ENCODE measurements around the gene ATP1A2.

Gene ATP1A2

GRCh38 chr1:160127381-160127780, 11.8 kb downstream of the ATP1A2 start:
- DNase-seq = no peak

GRCh38 chr1:160127865-160128523, 12.4 kb downstream of the ATP1A2 start:
- no peak for DNase-seq

GRCh38 chr1:160128636-160129035, 13.1 kb downstream of the ATP1A2 start:
- no peak for DNase-seq

- DNase-seq = no peak
These were observed 13.5 kb downstream of the ATP1A2 start for GRCh38 chr1:160129046-160129445.

GRCh38 chr1:160129558-160129957, 14.0 kb downstream of the ATP1A2 start:
- no peak for DNase-seq

GRCh38 chr1:160129966-160130365, 14.4 kb downstream of the ATP1A2 start:
- no peak for DNase-seq

- DNase-seq = no peak
These were observed 14.9 kb downstream of the ATP1A2 start for GRCh38 chr1:160130486-160130885.

GRCh38 chr1:160130939-160131338, 15.4 kb downstream of the ATP1A2 start:
- no peak for DNase-seq

- no peak for DNase-seq
These were observed 16.4 kb downstream of the ATP1A2 start for GRCh38 chr1:160131803-160132565.

- no peak for DNase-seq
These were observed 18.6 kb downstream of the ATP1A2 start for GRCh38 chr1:160133990-160134770.

- no peak for DNase-seq
These were observed 19.4 kb downstream of the ATP1A2 start for GRCh38 chr1:160134791-160135572.

GRCh38 chr1:160136121-160136925, 20.8 kb downstream of the ATP1A2 start:
- DNase-seq = no peak

GRCh38 chr1:160136926-160137200, 21.3 kb downstream of the ATP1A2 start:
- no peak for DNase-seq

- DNase-seq = no peak
These were observed 21.8 kb downstream of the ATP1A2 start for GRCh38 chr1:160137216-160137862.

- DNase-seq = no peak
These were observed 24.3 kb downstream of the ATP1A2 start for GRCh38 chr1:160139840-160140239.

- no peak for DNase-seq
These were observed 28.1 kb downstream of the ATP1A2 start for GRCh38 chr1:160143695-160144094.

GRCh38 chr1:160144921-160145320, 29.4 kb downstream of the ATP1A2 start:
- no peak for DNase-seq

GRCh38 chr1:160146107-160146506, 30.5 kb downstream of the ATP1A2 start:
- no peak for DNase-seq

- DNase-seq = no peak
These were observed 32.6 kb downstream of the ATP1A2 start for GRCh38 chr1:160148121-160148520.

GRCh38 chr1:160149233-160149632, 33.7 kb downstream of the ATP1A2 start:
- DNase-seq = no peak

- DNase-seq = no peak
These were observed 34.2 kb downstream of the ATP1A2 start for GRCh38 chr1:160149716-160150115.

GRCh38 chr1:160151303-160151702, 35.7 kb downstream of the ATP1A2 start, which contains the start of gene ATP1A4:
Gene ATP1A4, plus strand, starts transcription at chr1:160151603. Its CDS starts 438 bp downstream, at chr1:160152041.
- no peak for DNase-seq

Data from effector CD8-positive, alpha-beta T cell (primary cell).